ENCODE data around the gene TGDS. TPM values are rescaled to one million over a fixed set of nuclear protein-coding genes. Genes with fewer than 3 reads are reported as not detected.

TGDS gene
- total and polyA plus RNA-seq, 4 experiments from 2014 or later = 15.9 to 16.8 (median 16.3) TPM

GRCh38 chr13:94579063-94579462 is 16.9 kb downstream of the TGDS start:
- Mint-ChIP-seq H3K36me3 (peaks cover 52 to 58% of the 10 kb centered on the region in 2 donors), H3K27ac (no peak overlapping the region)
- POLR2A ChIA-PET (ENCODE audit: partially characterized antibody) = no interaction called here

GRCh38 chr13:94569615-94570014 is 26.3 kb downstream of the TGDS start:
- Histone ChIP-seq H3K9me3 (ENCODE audit: control insufficient read depth in 1 of 2, low read length in 2 of 2) (no peaks in the 10 kb centered on the region), H3K4me3 (ENCODE audit: low read length in 2 of 2) (no peak overlapping the region), H3K4me1 (ENCODE audit: insufficient read depth, low read length) (no peaks in the 10 kb centered on the region), H3K36me3 (ENCODE audit: insufficient read depth, low read length) (peaks cover 35% of the 10 kb centered on the region), H3K27me3 (ENCODE audit: insufficient read depth, low read length) (no peaks in the 10 kb centered on the region), H3K27ac (ENCODE audit: low read depth, low read length) (no peak overlapping the region)
- intact Hi-C loops (cut with micrococcal nuclease) = no loop called here
- H3K27ac Mint-ChIP-seq = peak overlapping the region in 1 of 7 donors; percentile 22
- ChIA-PET POLR2A (ENCODE audit: partially characterized antibody) (no interaction called here), CTCF (ENCODE audit: partially characterized antibody) (interaction anchor here (1.2 kb wide), 1 partner anchor 134 kb away, joined by 3 read pairs; no protein-coding TSS in a partner anchor)
- H3K4me3 Mint-ChIP-seq = no peak overlapping the region
- no peaks in the 10 kb centered on the region for H3K9me3 Mint-ChIP-seq
- peaks cover 47 to 57% of the 10 kb centered on the region in 2 donors for H3K36me3 Mint-ChIP-seq
- no peaks in the 10 kb centered on the region for H3K4me1 Mint-ChIP-seq
- H3K27me3 Mint-ChIP-seq = no peaks in the 10 kb centered on the region
- DNase-seq = no peak

More at GRCh38 chr13:94579063-94579462, 16.9 kb downstream of the TGDS start:
- intact Hi-C loops (cut with micrococcal nuclease) = no loop called here
- no peaks in the 10 kb centered on the region for H3K9me3 ChIP-seq (ENCODE audit: control insufficient read depth in 1 of 2, low read length in 2 of 2)
- no peak overlapping the region for H3K4me3 ChIP-seq (ENCODE audit: low read length in 2 of 2)
- DNase-seq = no peak
- no peaks in the 10 kb centered on the region for H3K9me3 Mint-ChIP-seq
- no peak overlapping the region for H3K27ac ChIP-seq (ENCODE audit: low read depth, low read length)
- peaks cover 2 to 4% (median 2%) of the 10 kb centered on the region in 4 donors for H3K4me1 Mint-ChIP-seq
- H3K4me3 Mint-ChIP-seq = no peak overlapping the region
- no peaks in the 10 kb centered on the region for H3K4me1 ChIP-seq (ENCODE audit: insufficient read depth, low read length)
- H3K27me3 Mint-ChIP-seq = no peaks in the 10 kb centered on the region
- H3K36me3 ChIP-seq (ENCODE audit: insufficient read depth, low read length) = peaks cover 47% of the 10 kb centered on the region
- H3K27me3 ChIP-seq (ENCODE audit: insufficient read depth, low read length) = no peaks in the 10 kb centered on the region
- CTCF ChIA-PET (ENCODE audit: partially characterized antibody) = no interaction called here

DNA sequence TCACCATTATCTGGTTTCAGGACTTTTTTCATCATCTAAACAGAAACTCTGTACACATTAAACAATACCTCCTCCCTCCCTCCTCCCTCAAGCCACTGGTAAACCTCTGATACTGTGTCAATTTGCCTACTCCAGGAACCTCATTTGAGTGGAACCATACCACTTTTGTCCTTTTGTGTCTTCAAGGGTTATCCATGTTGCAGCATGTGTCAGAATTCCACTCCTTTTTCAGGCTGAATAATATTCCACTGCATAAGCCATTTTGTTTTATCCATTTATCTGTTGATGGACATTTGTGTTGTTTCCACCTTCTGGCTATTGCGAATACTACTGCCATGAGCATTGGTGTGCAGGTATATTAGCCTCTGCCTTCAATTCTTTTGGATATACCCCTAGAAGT is 27.5 kb downstream of the TGDS start:
- Mint-ChIP-seq H3K9me3 (no peaks in the 10 kb centered on the region), H3K4me3 (no peak overlapping the region), H3K27me3 (no peaks in the 10 kb centered on the region), H3K27ac (no peak overlapping the region), H3K36me3 (peaks cover 39 to 49% of the 10 kb centered on the region in 2 donors), H3K4me1 (no peaks in the 10 kb centered on the region)
- no peak for DNase-seq
- no peaks in the 10 kb centered on the region for H3K4me1 ChIP-seq (ENCODE audit: insufficient read depth, low read length)
- H3K27ac ChIP-seq (ENCODE audit: low read depth, low read length) = no peak overlapping the region
- peaks cover 26% of the 10 kb centered on the region for H3K36me3 ChIP-seq (ENCODE audit: insufficient read depth, low read length)
- POLR2A ChIA-PET (ENCODE audit: partially characterized antibody) = no interaction called here
- H3K9me3 ChIP-seq (ENCODE audit: control insufficient read depth in 1 of 2, low read length in 2 of 2) = no peaks in the 10 kb centered on the region
- H3K4me3 ChIP-seq (ENCODE audit: low read length in 2 of 2) = no peak overlapping the region
- no peaks in the 10 kb centered on the region for H3K27me3 ChIP-seq (ENCODE audit: insufficient read depth, low read length)
- CTCF ChIA-PET (ENCODE audit: partially characterized antibody) = no interaction called here
- intact Hi-C loops (cut with micrococcal nuclease) = no loop called here

DNA sequence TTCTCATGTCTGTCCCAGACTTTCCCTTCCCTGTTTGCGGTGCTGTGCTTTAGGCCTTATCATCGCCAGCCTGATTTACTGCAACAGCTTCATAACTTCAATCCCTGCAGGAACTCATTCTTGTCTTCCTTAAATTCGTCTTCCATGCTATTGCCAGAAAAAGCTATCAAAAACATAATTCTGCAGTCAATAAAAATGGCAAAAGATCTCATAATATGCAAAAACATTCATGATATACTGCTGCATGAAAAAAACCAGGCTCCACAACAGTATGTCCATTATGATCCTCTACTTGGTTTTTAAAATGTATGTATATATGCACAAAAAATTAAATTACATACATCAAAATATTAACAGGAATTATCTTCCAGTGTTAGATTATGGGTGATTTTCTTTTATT is 28.4 kb downstream of the TGDS start:
- Histone ChIP-seq H3K36me3 (ENCODE audit: insufficient read depth, low read length) (peaks cover 18% of the 10 kb centered on the region), H3K4me1 (ENCODE audit: insufficient read depth, low read length) (no peaks in the 10 kb centered on the region), H3K27me3 (ENCODE audit: insufficient read depth, low read length) (no peaks in the 10 kb centered on the region), H3K9me3 (ENCODE audit: control insufficient read depth in 1 of 2, low read length in 2 of 2) (no peaks in the 10 kb centered on the region), H3K4me3 (ENCODE audit: low read length in 2 of 2) (no peak overlapping the region), H3K27ac (ENCODE audit: low read depth, low read length) (no peak overlapping the region)
- Mint-ChIP-seq H3K27ac (peak overlapping the region in 1 of 7 donors; percentile 8), H3K4me3 (no peak overlapping the region), H3K9me3 (no peaks in the 10 kb centered on the region), H3K27me3 (no peaks in the 10 kb centered on the region), H3K36me3 (peaks cover 35 to 42% of the 10 kb centered on the region in 2 donors), H3K4me1 (no peaks in the 10 kb centered on the region)
- ChIA-PET POLR2A (ENCODE audit: partially characterized antibody) (no interaction called here), CTCF (ENCODE audit: partially characterized antibody) (interaction anchor here (1.4 kb wide), 1 partner anchor 12 kb away, joined by 4 read pairs; no protein-coding TSS in a partner anchor)
- no peak for DNase-seq
- intact Hi-C loops (cut with micrococcal nuclease) = no loop called here

DNA sequence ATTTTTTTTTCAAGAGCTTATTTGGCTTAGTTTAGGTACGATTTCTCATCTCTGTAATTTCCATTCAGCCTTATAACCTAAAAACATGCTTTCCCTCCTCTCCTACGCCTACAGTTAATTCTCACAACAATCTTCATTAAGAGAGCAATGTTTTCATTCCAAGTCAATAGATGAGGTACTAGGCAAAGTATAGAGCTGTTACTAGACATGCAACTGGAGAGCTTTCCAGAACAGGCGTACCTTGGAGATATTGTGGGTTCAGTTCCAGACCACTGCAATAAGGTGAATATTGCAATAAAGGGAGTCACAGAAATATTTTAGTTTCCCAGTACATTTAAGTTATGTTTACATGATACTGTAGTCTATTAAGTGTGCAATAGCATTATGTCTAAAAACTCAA is 34.8 kb downstream of the TGDS start:
- Histone ChIP-seq H3K27ac (ENCODE audit: low read depth, low read length) (no peak overlapping the region), H3K9me3 (ENCODE audit: control insufficient read depth in 1 of 2, low read length in 2 of 2) (no peaks in the 10 kb centered on the region), H3K36me3 (ENCODE audit: insufficient read depth, low read length) (no peaks in the 10 kb centered on the region), H3K27me3 (ENCODE audit: insufficient read depth, low read length) (no peaks in the 10 kb centered on the region), H3K4me3 (ENCODE audit: low read length in 2 of 2) (no peak overlapping the region), H3K4me1 (ENCODE audit: insufficient read depth, low read length) (peaks cover 12% of the 10 kb centered on the region)
- ChIA-PET CTCF (ENCODE audit: partially characterized antibody) (no interaction called here), POLR2A (ENCODE audit: partially characterized antibody) (interaction anchor here (1.6 to 2.4 kb wide), 2 partner anchors 12 to 35 kb away, joined by 5 to 11 read pairs; partner anchors contain the start of gene TGDS)
- Mint-ChIP-seq H3K27me3 (no peaks in the 10 kb centered on the region), H3K4me1 (peaks cover 14 to 20% (median 18%) of the 10 kb centered on the region in 4 donors), H3K9me3 (peaks cover 0 to 2% (median 0%) of the 10 kb centered on the region in 8 donors), H3K4me3 (no peak overlapping the region), H3K36me3 (peaks cover 3 to 7% of the 10 kb centered on the region in 2 donors), H3K27ac (peak overlapping the region in 1 of 7 donors; percentile 4)
- no peak for DNase-seq
- intact Hi-C loops (cut with micrococcal nuclease) = no loop called here

- Histone ChIP-seq H3K4me3 (ENCODE audit: low read length in 2 of 2) (no peak overlapping the region), H3K9me3 (ENCODE audit: control insufficient read depth in 1 of 2, low read length in 2 of 2) (no peaks in the 10 kb centered on the region), H3K4me1 (ENCODE audit: insufficient read depth, low read length) (peaks cover 12% of the 10 kb centered on the region), H3K36me3 (ENCODE audit: insufficient read depth, low read length) (no peaks in the 10 kb centered on the region), H3K27me3 (ENCODE audit: insufficient read depth, low read length) (no peaks in the 10 kb centered on the region), H3K27ac (ENCODE audit: low read depth, low read length) (no peak overlapping the region)
- ChIA-PET CTCF (ENCODE audit: partially characterized antibody) (no interaction called here), POLR2A (ENCODE audit: partially characterized antibody) (interaction anchor here (1.1 kb wide), 1 partner anchor 36 kb away, joined by 4 read pairs; the partner anchor contains the start of gene TGDS)
- Mint-ChIP-seq H3K27ac (peak overlapping the region in 1 of 7 donors; percentile 70), H3K4me3 (no peak overlapping the region), H3K4me1 (peaks cover 14 to 20% (median 18%) of the 10 kb centered on the region in 4 donors), H3K27me3 (no peaks in the 10 kb centered on the region), H3K9me3 (peaks cover 0 to 2% (median 0%) of the 10 kb centered on the region in 8 donors), H3K36me3 (peaks cover 2 to 7% of the 10 kb centered on the region in 2 donors)
- DNase-seq = no peak
- intact Hi-C loops (cut with micrococcal nuclease) = no loop called here
Observed at GRCh38 chr13:94560116-94560515, 35.8 kb downstream of the TGDS start.

- Mint-ChIP-seq H3K27ac (peak overlapping the region in 4 of 7 donors; percentile 7 to 88 (median 47)), H3K36me3 (peaks cover 2 to 7% of the 10 kb centered on the region in 2 donors), H3K9me3 (peaks cover 0 to 2% (median 0%) of the 10 kb centered on the region in 8 donors), H3K27me3 (no peaks in the 10 kb centered on the region), H3K4me3 (peak overlapping the region in 5 of 8 donors; percentile 10 to 53 (median 47)), H3K4me1 (peaks cover 14 to 20% (median 18%) of the 10 kb centered on the region in 4 donors)
- Histone ChIP-seq H3K9me3 (ENCODE audit: control insufficient read depth in 1 of 2, low read length in 2 of 2) (no peaks in the 10 kb centered on the region), H3K27me3 (ENCODE audit: insufficient read depth, low read length) (no peaks in the 10 kb centered on the region), H3K4me1 (ENCODE audit: insufficient read depth, low read length) (peaks cover 12% of the 10 kb centered on the region), H3K36me3 (ENCODE audit: insufficient read depth, low read length) (no peaks in the 10 kb centered on the region), H3K4me3 (ENCODE audit: low read length in 2 of 2) (no peak overlapping the region), H3K27ac (ENCODE audit: low read depth, low read length) (no peak overlapping the region)
- DNase-seq = peak in 3 of 5 donors; percentile 4 to 16 (median 11)
- intact Hi-C loops (cut with micrococcal nuclease) = no loop called here
- POLR2A ChIA-PET (ENCODE audit: partially characterized antibody) = interaction anchor here (0.6 to 1.1 kb wide), 2 partner anchors 18 to 37 kb away, joined by 3 to 4 read pairs; partner anchors contain the start of gene TGDS
- CTCF ChIA-PET (ENCODE audit: partially characterized antibody) = no interaction called here
Observed at GRCh38 chr13:94559222-94559795, 36.6 kb downstream of the TGDS start.
